A549 (cell line): ENCODE results near the gene PARD3B.

Source experiments
- BHLHE40 ChIP-seq: IDR thresholded peaks from 2 replicates; pipeline ENCODE4 v1.6.1; 2012; ENCODE audit warnings: low read depth, low read length, inconsistent platforms
- POLR2A ChIP-seq: IDR thresholded peaks from 2 replicates; pipeline ENCODE4 v1.6.1; 2012; ENCODE audit warnings: mild to moderate bottlenecking, low read length
- RCOR1 ChIP-seq: fragments of 150-350 bp; IDR thresholded peaks from 2 replicates; pipeline ENCODE4 v1.6.1; 2014; ENCODE audit warnings: antibody characterized with exemption, low read length, low read depth
- RFX5 ChIP-seq: fragments of 450-650 bp; IDR thresholded peaks from 2 replicates; pipeline ENCODE4 v1.7.1; 2014; ENCODE audit warnings: antibody characterized with exemption, mild to moderate bottlenecking, moderate library complexity
- SMC3 ChIP-seq: fragments of >200 bp; sonication (Bioruptor Twin); formaldehyde crosslinking; IDR thresholded peaks from 3 replicates; pipeline ENCODE4 v1.6.1; 2018; ENCODE audit warnings: inconsistent platforms
- TF ChIP-seq, protein P1 (sequence below): fragments of >200 bp; sonication (Bioruptor Twin); formaldehyde crosslinking; IDR thresholded peaks from 3 replicates; pipeline ENCODE4 v1.5.1; 2016

DNA sequence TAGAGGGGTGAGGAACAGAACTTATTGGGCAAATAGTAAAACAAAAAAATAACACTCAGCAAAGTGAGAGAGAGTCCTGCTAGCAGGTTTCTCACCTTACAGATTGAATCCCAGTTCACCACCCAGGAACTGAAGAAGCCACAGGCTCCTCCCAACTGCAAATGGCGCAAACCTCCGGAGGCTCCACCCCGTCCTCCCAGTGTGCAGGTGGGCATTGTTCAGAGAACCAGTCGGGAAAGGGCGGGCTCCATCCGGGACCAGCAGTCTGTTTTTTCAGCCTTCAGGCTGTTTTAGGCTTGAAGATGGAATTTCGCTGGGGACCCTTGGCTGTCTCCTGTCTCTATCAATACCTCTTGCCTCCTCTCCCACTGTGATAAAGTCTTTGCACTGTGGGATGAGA lies 317.5 kb downstream of the PARD3B start:
- TF ChIP-seq BHLHE40: no peak
- TF ChIP-seq POLR2A: no peak
- no peak for TF ChIP-seq SMC3
- no peak for TF ChIP-seq RFX5
- TF ChIP-seq, protein P1, sequence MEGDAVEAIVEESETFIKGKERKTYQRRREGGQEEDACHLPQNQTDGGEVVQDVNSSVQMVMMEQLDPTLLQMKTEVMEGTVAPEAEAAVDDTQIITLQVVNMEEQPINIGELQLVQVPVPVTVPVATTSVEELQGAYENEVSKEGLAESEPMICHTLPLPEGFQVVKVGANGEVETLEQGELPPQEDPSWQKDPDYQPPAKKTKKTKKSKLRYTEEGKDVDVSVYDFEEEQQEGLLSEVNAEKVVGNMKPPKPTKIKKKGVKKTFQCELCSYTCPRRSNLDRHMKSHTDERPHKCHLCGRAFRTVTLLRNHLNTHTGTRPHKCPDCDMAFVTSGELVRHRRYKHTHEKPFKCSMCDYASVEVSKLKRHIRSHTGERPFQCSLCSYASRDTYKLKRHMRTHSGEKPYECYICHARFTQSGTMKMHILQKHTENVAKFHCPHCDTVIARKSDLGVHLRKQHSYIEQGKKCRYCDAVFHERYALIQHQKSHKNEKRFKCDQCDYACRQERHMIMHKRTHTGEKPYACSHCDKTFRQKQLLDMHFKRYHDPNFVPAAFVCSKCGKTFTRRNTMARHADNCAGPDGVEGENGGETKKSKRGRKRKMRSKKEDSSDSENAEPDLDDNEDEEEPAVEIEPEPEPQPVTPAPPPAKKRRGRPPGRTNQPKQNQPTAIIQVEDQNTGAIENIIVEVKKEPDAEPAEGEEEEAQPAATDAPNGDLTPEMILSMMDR: no peak
- no peak for TF ChIP-seq RCOR1
